HG02981 (cell line): ENCODE measurements around the gene AKNA.
"Not testable (repeated sequence)": the region's sequence is repeated elsewhere in the genome, so short reads cannot be mapped to it uniquely, and the experiment has no call there.

Source experiments
- ATAC-seq: cut with Tn5 transposase; IDR thresholded peaks from one replicate; pipeline ENCODE4 v1.9.1; 2021; ENCODE audit warnings: mild to moderate bottlenecking, moderate library complexity; ENCODE audit not compliant: unreplicated experiment

AKNA gene

GRCh38 chr9:114341991-114342390 is 45.8 kb downstream of the AKNA start:
- ATAC-seq, result no peak

GRCh38 chr9:114341152-114341830 is 46.5 kb downstream of the AKNA start:
- no peak for ATAC-seq

GRCh38 chr9:114339130-114339908 is 48.5 kb downstream of the AKNA start:
- no peak for ATAC-seq

GRCh38 chr9:114338187-114338586 is 49.6 kb downstream of the AKNA start:
- no peak for ATAC-seq

GRCh38 chr9:114336699-114337395 is 50.9 kb downstream of the AKNA start:
- ATAC-seq, result no peak

- ATAC-seq, result no peak
Measured at GRCh38 chr9:114336157-114336556, 51.6 kb downstream of the AKNA start.

GRCh38 chr9:114335745-114336144 is 52.0 kb downstream of the AKNA start:
- ATAC-seq, result no peak

- ATAC-seq, result no peak
Measured at GRCh38 chr9:114334490-114334889, 53.3 kb downstream of the AKNA start.

- not testable (repeated sequence) for ATAC-seq
Measured at GRCh38 chr9:114333718-114334117, 54.1 kb downstream of the AKNA start.

GRCh38 chr9:114332474-114333040 is 55.2 kb downstream of the AKNA start:
- ATAC-seq, result not testable (repeated sequence)

- ATAC-seq, result not testable (repeated sequence)
Measured at GRCh38 chr9:114331229-114332195, 56.3 kb downstream of the AKNA start.

- no peak for ATAC-seq
Measured at GRCh38 chr9:114330636-114331035, 57.1 kb downstream of the AKNA start.

- not testable (repeated sequence) for ATAC-seq
Measured at GRCh38 chr9:114329625-114330022, 58.2 kb downstream of the AKNA start, which contains the start of gene ORM2. ORM2 (plus strand) TSS chr9:114329869; CDS start chr9:114329905, 36 bp downstream.

- not testable (repeated sequence) for ATAC-seq
Measured at GRCh38 chr9:114328937-114329624, 58.7 kb downstream of the AKNA start.

- not testable (repeated sequence) for ATAC-seq
Measured at GRCh38 chr9:114328357-114328820, 59.4 kb downstream of the AKNA start.

GRCh38 chr9:114327749-114328148 is 60.0 kb downstream of the AKNA start:
- ATAC-seq, result no peak

- not testable (repeated sequence) for ATAC-seq
Measured at GRCh38 chr9:114325684-114326254, 62.0 kb downstream of the AKNA start.

GRCh38 chr9:114324965-114325364 is 62.8 kb downstream of the AKNA start:
- not testable (repeated sequence) for ATAC-seq

GRCh38 chr9:114324492-114324891 is 63.3 kb downstream of the AKNA start:
- no peak for ATAC-seq
